GM23338 (cell line): ENCODE results near the gene GLI3. TPM values are rescaled to one million over a fixed set of nuclear protein-coding genes. Genes with fewer than 3 reads are reported as not detected.

Experiments
- ATAC-seq: fragments of 200-7000 bp; cut with Tn5 transposase; 3 replicates; pipeline ENCODE4 v1.9.1; 2020
- DNase-seq: peaks from one replicate; pipeline ENCODE4 v3.0.0-alpha.2; 2015; ENCODE audit warnings: low spot score
- H2AFZ ChIP-seq: fragments of 200-600 bp; sonication (generic); 2 replicates; pipeline ENCODE4 v1.8.0; 2016; ENCODE audit warnings: antibody characterized with exemption, mild to moderate bottlenecking, moderate library complexity
- H3F3A ChIP-seq: fragments of 200-600 bp; sonication (generic); replicated peaks from 2 replicates; pipeline ENCODE4 v1.8.0; 2017; ENCODE audit warnings: antibody characterized with exemption, mixed run types, low read depth
- H3K27ac ChIP-seq: fragments of 200-600 bp; sonication (generic); 2 replicates; pipeline ENCODE4 v1.6.1; 2016; ENCODE audit warnings: low read depth
- H3K27me3 ChIP-seq: fragments of 200-600 bp; sonication (generic); 2 replicates; pipeline ENCODE4 v1.8.0; 2016; ENCODE audit warnings: mild to moderate bottlenecking, mixed run types, moderate library complexity; ENCODE audit not compliant: insufficient read depth
- H3K36me3 ChIP-seq: fragments of 200-600 bp; sonication (generic); 2 replicates; pipeline ENCODE4 v1.8.0; 2016; ENCODE audit warnings: mild to moderate bottlenecking; ENCODE audit not compliant: insufficient read depth
- H3K4me1 ChIP-seq: fragments of 200-600 bp; sonication (generic); 2 replicates; pipeline ENCODE4 v1.8.0; 2016; ENCODE audit warnings: mild to moderate bottlenecking, moderate library complexity; ENCODE audit not compliant: insufficient read depth
- H3K4me2 ChIP-seq: fragments of 200-600 bp; sonication (generic); 2 replicates; pipeline ENCODE4 v1.7.1; 2017; ENCODE audit warnings: mixed run types
- H3K4me3 ChIP-seq: fragments of 200-600 bp; sonication (generic); 2 replicates; pipeline ENCODE4 v1.6.1; 2016; ENCODE audit warnings: mixed run types
- H3K79me2 ChIP-seq: fragments of 200-600 bp; sonication (generic); replicated peaks from 2 replicates; pipeline ENCODE4 v1.8.0; 2017; ENCODE audit warnings: mild to moderate bottlenecking; ENCODE audit not compliant: insufficient read depth
- H3K9me2 ChIP-seq: fragments of 200-600 bp; sonication (generic); 2 replicates; pipeline ENCODE4 v1.8.0; 2017; ENCODE audit not compliant: insufficient read depth
- H4K20me1 ChIP-seq: fragments of 200-600 bp; sonication (generic); replicated peaks from 2 replicates; pipeline ENCODE4 v1.8.0; 2017; ENCODE audit warnings: mild to moderate bottlenecking; ENCODE audit not compliant: insufficient read depth
- H3K27ac Mint-ChIP-seq: 2 replicates; pipeline ENCODE4 v1.8.0; 2020; ENCODE audit warnings: inconsistent platforms, mild to moderate bottlenecking, moderate library complexity, mixed read lengths
- H3K27me3 Mint-ChIP-seq: 3 replicates; pipeline ENCODE4 v1.8.0; 2022; ENCODE audit warnings: low read depth, mild to moderate bottlenecking, moderate library complexity, mixed read lengths, inconsistent platforms; ENCODE audit not compliant: insufficient read depth, poor library complexity
- H3K36me3 Mint-ChIP-seq: 3 replicates; pipeline ENCODE4 v1.8.0; 2021; ENCODE audit warnings: low read depth, mild to moderate bottlenecking, inconsistent platforms, moderate library complexity, mixed read lengths
- H3K4me1 Mint-ChIP-seq: 3 replicates; pipeline ENCODE4 v1.8.0; 2020; ENCODE audit warnings: mild to moderate bottlenecking, inconsistent platforms, mixed read lengths
- H3K4me3 Mint-ChIP-seq: 3 replicates; pipeline ENCODE4 v1.8.0; 2021; ENCODE audit warnings: moderate library complexity, mild to moderate bottlenecking, inconsistent platforms, mixed read lengths
- H3K9me3 Mint-ChIP-seq: 3 replicates; pipeline ENCODE4 v1.8.0; 2020; ENCODE audit warnings: moderate library complexity, mild to moderate bottlenecking, inconsistent platforms, mixed read lengths
- CREB1 ChIP-seq: fragments of 250-450 bp; sonication (Bioruptor Pico); IDR thresholded peaks from 2 replicates; pipeline ENCODE4 v1.5.0; 2020; ENCODE audit warnings: low read depth, mild to moderate bottlenecking, moderate library complexity
- CTCF ChIP-seq, 2 experiments: fragments of 200-600 bp in 1 of 2; sonication (generic) in 1 of 2; conservative IDR thresholded peaks; 2 replicates each; pipeline versions ENCODE4 v1.5.1 to v1.6.1; 2016 to 2017; ENCODE audit warnings: antibody characterized with exemption in 2 of 2, low read depth in 2 of 2, mild to moderate bottlenecking in 2 of 2, moderate library complexity in 1 of 2
- EZH2 ChIP-seq: fragments of 200-600 bp; sonication (generic); IDR thresholded peaks from one replicate; pipeline ENCODE4 v1.8.0; 2017; ENCODE audit warnings: antibody characterized with exemption, mild to moderate bottlenecking, low read depth; ENCODE audit not compliant: unreplicated experiment
- EZH2phosphoT487 ChIP-seq: fragments of 200-600 bp; sonication (generic); IDR thresholded peaks from one replicate; pipeline ENCODE4 v1.8.1; 2018; ENCODE audit warnings: antibody characterized with exemption; ENCODE audit not compliant: unreplicated experiment
- JUNB ChIP-seq: IDR thresholded peaks from one replicate; pipeline ENCODE4 v1.6.1; 2016; ENCODE audit warnings: antibody characterized with exemption; ENCODE audit not compliant: unreplicated experiment
- NANOG ChIP-seq: IDR thresholded peaks from 2 replicates; pipeline ENCODE4 v1.6.1; 2016; ENCODE audit warnings: antibody characterized with exemption, borderline replicate concordance
- POLR2AphosphoS5 ChIP-seq: IDR thresholded peaks from 2 replicates; pipeline ENCODE4 v1.6.1; 2016; ENCODE audit warnings: antibody characterized with exemption, low read depth
- REST ChIP-seq: IDR thresholded peaks from one replicate; pipeline ENCODE4 v1.6.1; 2018; ENCODE audit warnings: antibody characterized with exemption; ENCODE audit not compliant: unreplicated experiment
- STAT1 ChIP-seq: IDR thresholded peaks from one replicate; pipeline ENCODE4 v1.6.1; 2016; ENCODE audit warnings: antibody characterized with exemption; ENCODE audit not compliant: unreplicated experiment
- ZNF114 ChIP-seq: fragments of 250-450 bp; sonication (Bioruptor Pico); IDR thresholded peaks from 2 replicates; pipeline ENCODE4 v1.5.0; 2020; ENCODE audit warnings: mild to moderate bottlenecking, moderate library complexity
- ZNF331 ChIP-seq: fragments of 250-450 bp; sonication (Bioruptor Pico); IDR thresholded peaks from 2 replicates; pipeline ENCODE4 v1.5.0; 2020; ENCODE audit warnings: low read depth, mild to moderate bottlenecking, moderate library complexity
- polyA plus RNA-seq: library from polyadenylated mRNA; unstranded; fragments of >200 nt; fragmentation: Nextera tagmentation; extraction: Ambion mirVana; gene quantifications from 2 replicates; pipeline ENCODE4 v1.2.1, GENCODE V29; 2016
- total RNA-seq: library from RNA; depleted of rRNA; stranded (reverse); fragments of >200 nt; shearing (Covaris generic); gene quantifications from 2 replicates; pipeline ENCODE4 v1.2.3, GENCODE V29; 2014
- TF ChIP-seq, protein P1 (sequence below): fragments of 250-450 bp; sonication (Bioruptor Pico); IDR thresholded peaks from 2 replicates; pipeline ENCODE4 v1.5.0; 2020; ENCODE audit warnings: mild to moderate bottlenecking, moderate library complexity

GLI3 gene
- total and polyA plus RNA-seq, 2 experiments from 2014 or later: 16.1 to 17.9 TPM

DNA sequence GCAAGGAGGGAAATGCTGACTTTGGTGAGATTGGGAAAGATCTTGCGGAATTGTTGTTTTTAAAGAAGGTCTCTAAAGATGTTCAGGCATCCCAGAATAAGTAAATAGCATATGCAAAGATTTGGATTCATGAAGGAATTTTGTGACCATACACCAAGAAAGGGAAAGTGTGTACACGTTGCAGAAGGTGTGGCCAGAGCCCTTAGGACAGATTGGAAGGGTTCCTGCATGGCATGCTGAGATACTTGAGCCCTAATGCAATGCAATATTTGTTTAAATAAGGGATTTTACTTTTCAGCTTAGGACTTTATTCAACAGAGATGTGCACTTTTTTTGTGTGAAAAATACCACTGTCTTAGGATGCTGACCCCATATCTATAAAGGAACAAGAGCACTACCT lies 314.6 kb downstream of the GLI3 start (continued):
- TF ChIP-seq, protein P1, sequence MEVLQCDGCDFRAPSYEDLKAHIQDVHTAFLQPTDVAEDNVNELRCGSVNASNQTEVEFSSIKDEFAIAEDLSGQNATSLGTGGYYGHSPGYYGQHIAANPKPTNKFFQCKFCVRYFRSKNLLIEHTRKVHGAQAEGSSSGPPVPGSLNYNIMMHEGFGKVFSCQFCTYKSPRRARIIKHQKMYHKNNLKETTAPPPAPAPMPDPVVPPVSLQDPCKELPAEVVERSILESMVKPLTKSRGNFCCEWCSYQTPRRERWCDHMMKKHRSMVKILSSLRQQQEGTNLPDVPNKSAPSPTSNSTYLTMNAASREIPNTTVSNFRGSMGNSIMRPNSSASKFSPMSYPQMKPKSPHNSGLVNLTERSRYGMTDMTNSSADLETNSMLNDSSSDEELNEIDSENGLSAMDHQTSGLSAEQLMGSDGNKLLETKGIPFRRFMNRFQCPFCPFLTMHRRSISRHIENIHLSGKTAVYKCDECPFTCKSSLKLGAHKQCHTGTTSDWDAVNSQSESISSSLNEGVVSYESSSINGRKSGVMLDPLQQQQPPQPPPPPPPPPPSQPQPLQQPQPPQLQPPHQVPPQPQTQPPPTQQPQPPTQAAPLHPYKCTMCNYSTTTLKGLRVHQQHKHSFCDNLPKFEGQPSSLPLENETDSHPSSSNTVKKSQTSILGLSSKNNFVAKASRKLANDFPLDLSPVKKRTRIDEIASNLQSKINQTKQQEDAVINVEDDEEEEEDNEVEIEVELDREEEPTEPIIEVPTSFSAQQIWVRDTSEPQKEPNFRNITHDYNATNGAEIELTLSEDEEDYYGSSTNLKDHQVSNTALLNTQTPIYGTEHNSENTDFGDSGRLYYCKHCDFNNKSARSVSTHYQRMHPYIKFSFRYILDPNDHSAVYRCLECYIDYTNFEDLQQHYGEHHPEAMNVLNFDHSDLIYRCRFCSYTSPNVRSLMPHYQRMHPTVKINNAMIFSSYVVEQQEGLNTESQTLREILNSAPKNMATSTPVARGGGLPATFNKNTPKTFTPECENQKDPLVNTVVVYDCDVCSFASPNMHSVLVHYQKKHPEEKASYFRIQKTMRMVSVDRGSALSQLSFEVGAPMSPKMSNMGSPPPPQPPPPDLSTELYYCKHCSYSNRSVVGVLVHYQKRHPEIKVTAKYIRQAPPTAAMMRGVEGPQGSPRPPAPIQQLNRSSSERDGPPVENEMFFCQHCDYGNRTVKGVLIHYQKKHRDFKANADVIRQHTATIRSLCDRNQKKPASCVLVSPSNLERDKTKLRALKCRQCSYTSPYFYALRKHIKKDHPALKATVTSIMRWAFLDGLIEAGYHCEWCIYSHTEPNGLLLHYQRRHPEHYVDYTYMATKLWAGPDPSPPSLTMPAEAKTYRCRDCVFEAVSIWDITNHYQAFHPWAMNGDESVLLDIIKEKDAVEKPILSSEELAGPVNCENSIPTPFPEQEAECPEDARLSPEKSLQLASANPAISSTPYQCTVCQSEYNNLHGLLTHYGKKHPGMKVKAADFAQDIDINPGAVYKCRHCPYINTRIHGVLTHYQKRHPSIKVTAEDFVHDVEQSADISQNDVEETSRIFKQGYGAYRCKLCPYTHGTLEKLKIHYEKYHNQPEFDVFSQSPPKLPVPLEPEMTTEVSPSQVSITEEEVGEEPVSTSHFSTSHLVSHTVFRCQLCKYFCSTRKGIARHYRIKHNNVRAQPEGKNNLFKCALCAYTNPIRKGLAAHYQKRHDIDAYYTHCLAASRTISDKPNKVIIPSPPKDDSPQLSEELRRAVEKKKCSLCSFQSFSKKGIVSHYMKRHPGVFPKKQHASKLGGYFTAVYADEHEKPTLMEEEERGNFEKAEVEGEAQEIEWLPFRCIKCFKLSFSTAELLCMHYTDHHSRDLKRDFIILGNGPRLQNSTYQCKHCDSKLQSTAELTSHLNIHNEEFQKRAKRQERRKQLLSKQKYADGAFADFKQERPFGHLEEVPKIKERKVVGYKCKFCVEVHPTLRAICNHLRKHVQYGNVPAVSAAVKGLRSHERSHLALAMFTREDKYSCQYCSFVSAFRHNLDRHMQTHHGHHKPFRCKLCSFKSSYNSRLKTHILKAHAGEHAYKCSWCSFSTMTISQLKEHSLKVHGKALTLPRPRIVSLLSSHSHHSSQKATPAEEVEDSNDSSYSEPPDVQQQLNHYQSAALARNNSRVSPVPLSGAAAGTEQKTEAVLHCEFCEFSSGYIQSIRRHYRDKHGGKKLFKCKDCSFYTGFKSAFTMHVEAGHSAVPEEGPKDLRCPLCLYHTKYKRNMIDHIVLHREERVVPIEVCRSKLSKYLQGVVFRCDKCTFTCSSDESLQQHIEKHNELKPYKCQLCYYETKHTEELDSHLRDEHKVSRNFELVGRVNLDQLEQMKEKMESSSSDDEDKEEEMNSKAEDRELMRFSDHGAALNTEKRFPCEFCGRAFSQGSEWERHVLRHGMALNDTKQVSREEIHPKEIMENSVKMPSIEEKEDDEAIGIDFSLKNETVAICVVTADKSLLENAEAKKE (CRISPR knock-in tag): no peak
- TF ChIP-seq EZH2 (no peak), ZNF331 (CRISPR knock-in tag) (no peak), ZNF114 (CRISPR knock-in tag) (no peak)

DNA sequence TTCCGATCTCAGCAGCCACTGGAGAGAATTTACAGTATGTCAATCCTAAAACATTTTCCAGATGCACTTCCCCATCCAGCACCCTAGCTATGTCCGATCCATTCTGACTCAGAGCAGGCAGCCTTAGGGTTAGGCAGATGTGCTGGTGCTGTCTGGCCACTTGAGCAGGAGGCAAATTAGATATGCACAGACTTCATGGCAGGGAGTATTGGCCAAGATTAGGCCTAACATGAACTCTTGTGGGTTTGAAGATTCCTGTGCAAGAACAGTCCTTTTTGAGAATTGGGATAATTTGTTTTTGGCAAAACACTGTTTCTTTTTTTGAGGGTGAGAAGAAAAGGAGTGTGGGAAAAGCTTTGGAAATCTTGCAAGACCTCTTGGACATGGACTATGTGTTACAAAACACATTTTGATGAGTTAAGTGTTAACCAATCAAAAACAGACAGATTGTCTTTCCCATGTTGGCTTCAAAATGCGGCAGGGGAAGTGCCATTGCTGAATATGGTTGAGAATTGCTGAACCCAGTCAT lies 315.5 kb downstream of the GLI3 start:
- H3K27me3 ChIP-seq: no peaks in the 10 kb centered on the region
- H4K20me1 ChIP-seq: no peaks in the 10 kb centered on the region
- no peaks in the 10 kb centered on the region for H3K9me3 Mint-ChIP-seq
- no peaks in the 10 kb centered on the region for H3K79me2 ChIP-seq
- H3K36me3 Mint-ChIP-seq: no peaks in the 10 kb centered on the region
- no peak for ATAC-seq
- DNase-seq: no peak
- peaks cover 9% of the 10 kb centered on the region; the same call in 1 of the 2 replicates for H3K9me2 ChIP-seq
- no peak overlapping the region for H3K27ac Mint-ChIP-seq
- no peak overlapping the region for H2AFZ ChIP-seq
- no peak overlapping the region for H3K4me3 ChIP-seq
- H3K27me3 Mint-ChIP-seq: no peaks in the 10 kb centered on the region
- H3F3A ChIP-seq: no peaks in the 10 kb centered on the region
- no peaks in the 10 kb centered on the region for H3K4me1 ChIP-seq
- no peak overlapping the region for H3K4me3 Mint-ChIP-seq
- no peaks in the 10 kb centered on the region for H3K4me1 Mint-ChIP-seq
- H3K27ac ChIP-seq: no peak overlapping the region
- H3K4me2 ChIP-seq: no peak overlapping the region
- H3K36me3 ChIP-seq: no peaks in the 10 kb centered on the region
- no peak for TF ChIP-seq STAT1
- TF ChIP-seq NANOG: no peak
- no peak for TF ChIP-seq EZH2phosphoT487
- TF ChIP-seq POLR2AphosphoS5: no peak
- no peak for TF ChIP-seq EZH2
- no peak for TF ChIP-seq CTCF (conservative IDR thresholded peaks at IDR 0.05; ENCODE audit: low read depth in 2 of 2)
- TF ChIP-seq ZNF331 (CRISPR knock-in tag): no peak
- TF ChIP-seq REST: no peak
- TF ChIP-seq JUNB: no peak
- no peak for TF ChIP-seq ZNF114 (CRISPR knock-in tag)
- no peak for TF ChIP-seq CREB1 (CRISPR knock-in tag)
